ENCODE results near the gene VPS8.
"Not testable (repeated sequence)": the region's sequence is repeated elsewhere in the genome, so short reads cannot be mapped to it uniquely, and the experiment has no call there.

VPS8 gene

DNA sequence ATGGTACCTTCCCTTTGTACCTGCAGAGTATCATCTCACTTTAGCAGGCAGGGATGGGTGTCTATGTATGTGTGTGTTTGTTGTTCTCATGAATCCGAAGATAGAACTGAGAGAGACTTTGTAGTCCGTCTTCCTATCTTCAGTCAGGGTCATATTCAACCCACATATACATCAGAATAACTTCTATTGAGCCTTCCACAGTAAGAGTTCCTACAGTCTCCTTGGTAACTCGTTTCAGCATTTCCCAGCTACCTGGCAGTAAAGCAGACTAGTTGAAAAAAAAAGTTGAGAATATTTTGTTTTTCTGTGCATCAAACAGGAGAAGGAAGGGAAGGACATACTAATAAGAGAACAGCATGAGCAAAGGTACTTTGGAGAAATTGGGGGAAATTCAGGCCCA is 106.8 kb downstream of the VPS8 start:
- DNase-seq (ENCODE audit: low read depth): no peak

DNA sequence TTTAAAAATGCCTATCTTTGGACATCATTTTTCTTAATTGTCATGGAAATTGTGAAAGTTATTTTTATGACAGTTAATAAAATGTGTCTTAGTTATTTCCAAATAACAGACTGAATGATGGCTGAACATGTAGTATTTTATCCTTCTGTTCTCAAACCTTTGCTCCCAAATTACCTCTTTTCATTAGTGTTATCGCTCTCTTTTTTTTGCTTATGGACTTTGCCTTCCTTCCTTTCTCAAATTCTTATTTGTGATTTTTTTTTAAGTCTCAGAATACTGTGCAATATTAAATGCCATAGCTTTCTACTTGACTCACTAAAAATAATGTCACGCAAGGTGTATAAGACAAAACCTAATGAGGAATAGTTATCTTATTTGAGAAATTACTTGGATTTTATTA is 107.7 kb downstream of the VPS8 start:
- DNase-seq (ENCODE audit: low read depth): no peak

DNA sequence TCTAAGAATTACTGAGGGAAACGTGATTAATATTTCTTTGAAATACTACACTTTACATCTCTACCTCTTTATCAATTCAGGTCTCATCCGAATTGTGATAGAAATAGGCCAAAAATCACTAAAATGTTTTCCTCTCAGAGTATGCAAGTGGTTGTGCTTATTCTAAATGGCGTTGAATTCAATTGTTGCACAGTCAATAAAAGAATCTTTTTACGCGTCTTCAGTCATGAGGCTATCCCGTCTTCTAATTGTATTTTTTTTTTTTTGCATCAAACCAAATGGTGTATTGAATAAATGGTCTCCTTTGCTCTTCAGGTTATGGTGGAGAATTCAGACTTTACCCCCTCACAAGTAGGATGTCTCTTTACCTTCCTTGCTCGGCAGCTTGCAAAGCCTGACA is 112.6 kb downstream of the VPS8 start:
- DNase-seq (ENCODE audit: low read depth): no peak

DNA sequence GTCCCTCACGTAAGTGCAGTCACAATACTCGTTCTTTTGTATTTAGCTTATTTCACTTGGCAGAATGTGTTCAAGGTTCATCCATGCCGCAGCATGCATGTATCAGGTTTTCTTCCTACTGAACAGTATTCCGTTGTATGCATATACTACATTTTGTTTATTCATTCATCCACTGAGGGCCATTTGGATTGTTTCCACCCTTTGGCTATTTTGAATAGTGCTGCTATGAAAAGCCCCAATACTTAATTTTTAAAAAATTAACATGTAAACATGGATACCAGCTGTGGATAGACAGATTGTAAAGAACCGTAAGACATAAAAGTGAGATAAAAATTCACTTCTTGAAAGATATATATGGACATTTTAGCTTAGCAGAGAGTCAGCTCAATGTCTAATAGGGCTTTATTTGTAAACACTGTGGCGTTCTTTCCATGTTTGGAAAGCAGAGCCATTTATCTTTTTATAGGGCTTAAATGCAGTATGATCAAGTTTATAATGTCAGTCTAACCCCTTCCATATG is 115.9 kb downstream of the VPS8 start:
- DNase-seq (ENCODE audit: low read depth): no peak

DNA sequence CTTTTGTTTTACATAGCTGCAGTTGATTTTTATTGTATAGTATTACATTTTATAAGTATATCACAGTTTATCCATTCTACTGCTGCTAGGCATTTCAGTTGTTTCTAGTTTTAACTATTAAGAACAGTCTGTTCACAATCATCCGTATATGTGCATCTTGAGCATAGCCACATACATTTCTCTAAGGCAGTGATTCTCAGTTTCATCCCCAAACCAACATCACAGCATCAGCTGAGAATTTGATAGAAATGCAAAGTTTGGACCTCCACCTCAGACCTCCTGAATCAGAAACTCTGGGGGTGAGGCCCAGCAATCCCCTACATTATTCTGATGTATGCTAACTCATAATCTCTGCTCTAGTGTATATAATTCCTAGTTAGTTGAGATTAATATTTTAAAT is 120.8 kb downstream of the VPS8 start:
- no peak for DNase-seq (ENCODE audit: low read depth)

DNA sequence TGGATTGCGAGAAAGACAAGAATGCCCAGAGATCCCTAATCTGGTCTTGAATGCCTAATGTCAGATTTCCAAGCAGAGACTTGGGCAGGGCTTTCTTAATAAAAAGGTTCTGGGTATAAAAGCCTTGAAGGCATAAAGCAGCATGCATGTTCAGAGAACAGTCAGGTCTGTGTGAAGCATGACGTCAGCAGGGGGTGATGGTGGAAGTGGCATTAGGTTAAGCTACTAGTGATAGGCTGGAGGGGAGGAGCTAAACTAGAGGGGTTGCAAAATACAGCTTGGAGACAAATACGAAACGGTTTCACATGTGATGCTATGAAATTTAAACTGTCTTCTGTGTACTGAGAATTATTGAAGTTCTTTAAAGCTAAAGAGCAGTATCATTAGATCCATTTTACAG is 125.6 kb downstream of the VPS8 start:
- no peak for DNase-seq (ENCODE audit: low read depth)

DNA sequence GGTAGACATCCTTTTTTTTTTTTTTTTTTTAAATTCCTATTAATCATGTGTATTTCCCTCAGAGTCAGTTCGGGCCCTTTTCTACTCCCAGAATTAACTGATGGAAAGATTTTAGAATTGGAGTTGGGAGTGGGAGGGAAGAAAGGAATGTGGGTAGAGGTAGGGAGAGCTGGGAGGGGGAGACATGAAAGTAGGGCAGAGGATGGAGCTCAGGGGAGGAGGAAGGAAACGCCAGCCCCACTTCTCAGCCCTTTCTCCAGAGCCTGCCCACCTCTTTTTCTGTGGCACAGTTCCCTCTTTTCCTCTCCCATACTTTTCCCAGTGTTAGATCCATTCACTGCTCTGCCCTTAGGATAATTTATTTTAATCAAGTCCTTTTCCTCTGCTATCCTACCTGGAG is 129.4 kb downstream of the VPS8 start:
- no peak for DNase-seq (ENCODE audit: low read depth)

DNA sequence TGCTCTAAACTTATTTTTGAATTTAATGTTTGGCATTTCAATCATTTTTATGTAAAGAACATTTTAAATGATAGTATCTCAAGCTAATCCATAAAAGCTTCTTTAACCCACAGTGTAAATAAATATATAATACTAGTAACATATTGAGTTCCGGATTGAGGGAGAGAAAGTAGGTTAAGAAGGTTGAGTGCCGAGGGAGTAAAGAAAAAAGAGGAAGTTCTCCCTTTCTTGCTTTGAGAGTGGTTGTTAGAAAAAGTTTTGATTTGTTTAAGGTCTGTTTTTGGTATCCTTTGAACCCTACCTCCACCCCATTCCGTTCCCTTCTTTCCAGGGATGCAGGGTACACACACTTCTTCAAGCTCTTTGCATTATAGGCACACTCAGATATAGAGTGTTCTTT is 130.8 kb downstream of the VPS8 start:
- no peak for DNase-seq (ENCODE audit: low read depth)

DNA sequence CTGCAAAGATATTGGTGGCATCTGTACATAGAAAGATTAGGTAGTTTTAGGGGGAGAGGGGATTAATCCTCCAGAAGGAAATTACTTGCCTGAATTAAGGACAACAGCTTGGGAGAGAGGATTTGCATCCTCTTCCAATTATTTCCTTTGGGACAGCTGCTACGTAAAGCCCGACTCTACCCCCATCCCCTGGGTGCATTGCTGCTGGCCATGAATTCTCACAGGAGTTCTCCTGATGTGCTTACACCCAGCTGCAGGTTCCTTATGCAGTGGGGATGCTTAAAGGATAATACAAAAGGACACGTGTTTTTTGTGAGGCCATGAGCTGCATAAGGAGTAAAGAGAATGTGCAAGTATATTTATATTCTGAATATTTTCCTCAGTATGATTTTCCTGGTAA is 132.3 kb downstream of the VPS8 start:
- DNase-seq (ENCODE audit: low read depth): no peak

DNA sequence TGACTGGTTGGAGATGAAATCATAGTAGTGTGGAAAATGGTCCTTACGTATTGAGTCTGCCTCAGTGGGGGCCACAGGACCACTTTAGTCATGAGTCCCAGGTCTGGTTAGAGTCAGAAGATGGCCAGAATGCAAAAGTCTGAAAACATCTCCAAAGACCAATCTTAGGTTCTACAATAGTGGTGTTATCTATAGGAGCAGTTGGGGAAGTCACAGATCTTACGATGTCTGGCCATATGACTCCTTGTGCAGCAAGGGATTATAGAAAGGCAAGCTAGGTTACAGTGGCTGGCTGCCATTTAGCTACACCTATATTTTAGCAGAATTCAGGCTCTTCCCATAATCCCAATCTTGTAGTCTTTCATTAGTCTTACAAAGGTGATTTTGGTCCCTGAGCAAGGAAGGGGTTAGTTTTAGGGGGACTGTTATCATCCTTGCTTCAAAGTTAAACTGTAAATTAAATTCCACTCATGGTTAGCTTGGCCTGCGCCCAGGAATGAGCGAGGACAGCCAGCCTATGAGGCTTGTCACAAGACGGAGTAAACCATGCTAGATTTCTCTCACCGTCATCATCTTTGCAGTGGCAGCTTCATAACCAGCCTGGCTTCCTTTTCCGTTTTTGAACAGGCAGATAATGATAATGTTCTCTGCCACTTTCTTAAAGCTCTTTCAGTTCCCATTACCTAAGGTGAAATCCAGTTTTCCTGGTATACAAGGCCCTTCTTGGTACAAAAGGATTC is 134.1 kb downstream of the VPS8 start:
- no peak for DNase-seq (ENCODE audit: low read depth)

DNA sequence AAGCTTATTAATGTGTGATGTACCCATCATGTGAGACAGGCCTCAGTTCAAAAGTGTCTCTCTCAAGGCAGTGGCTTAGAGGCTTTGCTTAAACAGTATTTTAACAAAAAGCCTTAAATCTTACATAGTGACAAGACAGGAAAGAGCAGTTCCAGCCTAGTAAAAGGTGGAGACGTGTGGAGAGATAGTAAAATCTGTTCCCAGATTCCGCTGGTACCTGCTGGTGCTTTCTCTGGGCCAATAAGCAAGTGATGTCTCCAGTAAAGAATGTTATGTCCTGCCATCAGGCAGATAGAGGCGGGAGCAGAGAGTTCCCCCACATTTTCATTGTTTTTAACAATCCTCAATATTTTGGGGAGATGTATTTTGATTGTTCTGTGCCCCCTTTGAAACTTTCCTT is 135.0 kb downstream of the VPS8 start:
- DNase-seq (ENCODE audit: low read depth): no peak

DNA sequence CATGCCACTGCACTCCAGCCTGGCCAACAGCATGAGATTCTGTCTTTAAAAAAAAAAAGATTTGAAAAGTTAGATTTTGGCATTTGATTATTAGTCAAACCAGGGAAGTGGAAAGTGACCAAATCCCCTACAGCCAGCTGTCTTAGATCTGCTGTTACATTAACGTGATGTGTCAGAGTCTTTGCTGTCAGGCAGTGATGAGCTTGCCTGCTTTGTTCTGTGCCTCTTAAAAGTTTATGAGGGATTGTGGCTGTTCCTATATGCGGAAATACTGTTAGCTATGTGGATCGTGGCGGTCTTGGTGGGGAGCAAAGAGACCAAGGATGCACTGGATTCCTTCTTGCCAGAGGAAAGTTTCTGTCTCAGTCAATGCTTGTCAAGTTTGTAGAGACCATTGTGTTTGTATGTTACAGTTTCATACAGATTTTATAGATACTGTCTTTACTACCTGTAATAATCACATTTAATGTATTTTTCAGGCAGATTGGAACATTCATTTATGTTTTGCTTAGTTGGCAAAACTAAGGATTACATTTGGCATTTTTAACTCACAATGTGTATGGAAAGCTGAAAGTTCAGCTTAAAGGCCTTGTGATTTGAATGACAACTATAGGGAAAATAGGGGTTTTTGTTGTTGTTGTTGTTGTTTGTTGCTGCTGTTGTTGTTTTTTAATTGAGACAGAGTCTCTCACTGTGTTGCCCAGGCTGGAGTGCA is 137.4 kb downstream of the VPS8 start:
- DNase-seq (ENCODE audit: low read depth): no peak

DNA sequence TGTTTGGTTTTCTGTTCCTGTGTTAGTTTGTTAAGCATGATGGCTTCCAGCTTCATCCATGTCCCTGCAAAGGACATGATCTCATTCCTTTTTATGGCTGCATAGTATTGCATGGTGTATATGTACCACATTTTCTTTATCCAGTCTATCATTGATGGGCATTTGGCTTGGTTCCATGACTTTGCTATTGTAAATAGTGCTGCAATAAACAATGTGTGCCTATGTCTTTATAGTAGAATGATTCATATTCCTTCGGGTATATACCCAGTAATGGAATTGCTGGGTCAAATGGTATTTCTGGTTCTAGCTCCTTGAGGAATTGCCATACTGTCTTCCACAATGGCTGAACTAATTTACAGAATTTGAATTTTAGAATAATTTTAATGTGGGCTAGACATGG is 138.8 kb downstream of the VPS8 start:
- not testable (repeated sequence) for DNase-seq (ENCODE audit: low read depth)

DNA sequence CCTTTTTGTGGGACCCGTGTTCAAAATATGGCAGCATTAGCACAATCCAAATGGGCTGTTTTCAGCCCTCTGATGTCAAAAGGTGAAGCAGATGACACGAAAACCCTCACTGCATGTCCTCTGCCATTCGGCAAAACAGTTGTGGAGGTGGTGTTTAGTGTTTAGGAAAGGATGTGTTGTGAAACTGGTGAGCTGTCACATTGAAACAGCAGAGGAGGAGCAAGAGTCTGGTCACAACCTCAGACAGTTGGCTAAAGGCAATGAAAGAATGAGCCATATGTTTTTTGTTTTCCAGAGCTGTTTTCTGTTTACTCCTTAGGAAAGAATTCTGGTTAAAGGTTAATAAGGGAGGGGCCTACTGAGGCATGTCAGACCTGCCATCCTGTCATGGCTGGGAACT is 140.7 kb downstream of the VPS8 start:
- DNase-seq (ENCODE audit: low read depth): no peak

DNA sequence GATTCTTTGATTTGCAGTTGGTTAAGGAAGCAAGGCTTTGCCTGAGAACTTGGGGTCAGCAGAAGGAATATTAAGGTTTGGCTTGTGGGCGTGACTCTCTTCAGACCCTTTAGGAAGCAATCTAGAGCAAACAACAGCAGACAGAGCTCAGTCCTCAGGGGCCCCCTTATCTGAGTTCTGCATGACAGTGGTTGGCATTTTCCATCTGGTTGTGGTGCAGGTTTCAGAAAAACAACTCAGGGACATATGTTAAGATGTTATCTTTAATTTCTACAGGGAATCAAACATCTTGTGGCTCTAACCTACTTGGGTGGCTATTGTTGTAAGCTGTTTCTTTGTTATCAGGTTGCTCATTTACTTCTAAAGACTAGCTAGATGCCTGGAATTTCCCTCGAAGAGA is 141.4 kb downstream of the VPS8 start:
- no peak for DNase-seq (ENCODE audit: low read depth)

DNA sequence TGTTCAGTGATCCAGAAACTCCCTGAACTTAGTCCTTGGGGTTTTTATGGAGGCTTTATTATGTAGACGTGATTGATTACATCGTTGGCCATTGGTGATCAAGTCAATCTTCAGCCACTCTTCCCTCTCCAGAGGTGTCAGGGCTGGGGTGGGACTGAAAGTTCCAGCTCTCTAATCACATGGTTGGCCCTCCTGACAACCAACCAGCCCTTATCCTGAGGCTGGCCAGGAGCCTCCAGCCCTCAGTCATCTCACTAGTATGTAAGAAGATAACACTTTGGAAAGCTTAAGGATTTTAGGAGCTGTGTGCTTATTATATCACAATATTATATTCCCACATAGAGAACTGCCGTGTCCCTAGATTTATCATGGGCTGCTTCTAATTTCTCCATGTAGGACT is 142.3 kb downstream of the VPS8 start:
- no peak for DNase-seq (ENCODE audit: low read depth)

DNA sequence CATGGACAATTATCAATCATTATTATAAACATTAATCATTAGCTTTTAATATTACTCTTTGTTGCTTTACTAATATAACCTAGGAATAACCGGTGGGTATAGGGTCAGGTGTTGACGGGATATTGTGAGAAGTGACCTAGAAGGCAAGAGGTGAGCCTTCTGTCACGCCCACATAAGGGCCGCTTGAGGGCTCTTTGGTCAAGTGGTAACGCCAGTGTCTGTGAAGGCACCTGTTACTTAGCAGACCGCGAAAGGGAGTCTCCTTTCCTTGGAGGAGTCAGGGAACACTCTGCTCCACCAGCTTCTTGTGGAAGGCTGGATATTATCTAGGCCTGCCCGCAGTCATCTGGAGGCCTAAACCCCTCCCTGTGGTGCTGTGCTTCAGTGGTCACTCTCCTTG is 142.9 kb downstream of the VPS8 start:
- not testable (repeated sequence) for DNase-seq (ENCODE audit: low read depth)

DNA sequence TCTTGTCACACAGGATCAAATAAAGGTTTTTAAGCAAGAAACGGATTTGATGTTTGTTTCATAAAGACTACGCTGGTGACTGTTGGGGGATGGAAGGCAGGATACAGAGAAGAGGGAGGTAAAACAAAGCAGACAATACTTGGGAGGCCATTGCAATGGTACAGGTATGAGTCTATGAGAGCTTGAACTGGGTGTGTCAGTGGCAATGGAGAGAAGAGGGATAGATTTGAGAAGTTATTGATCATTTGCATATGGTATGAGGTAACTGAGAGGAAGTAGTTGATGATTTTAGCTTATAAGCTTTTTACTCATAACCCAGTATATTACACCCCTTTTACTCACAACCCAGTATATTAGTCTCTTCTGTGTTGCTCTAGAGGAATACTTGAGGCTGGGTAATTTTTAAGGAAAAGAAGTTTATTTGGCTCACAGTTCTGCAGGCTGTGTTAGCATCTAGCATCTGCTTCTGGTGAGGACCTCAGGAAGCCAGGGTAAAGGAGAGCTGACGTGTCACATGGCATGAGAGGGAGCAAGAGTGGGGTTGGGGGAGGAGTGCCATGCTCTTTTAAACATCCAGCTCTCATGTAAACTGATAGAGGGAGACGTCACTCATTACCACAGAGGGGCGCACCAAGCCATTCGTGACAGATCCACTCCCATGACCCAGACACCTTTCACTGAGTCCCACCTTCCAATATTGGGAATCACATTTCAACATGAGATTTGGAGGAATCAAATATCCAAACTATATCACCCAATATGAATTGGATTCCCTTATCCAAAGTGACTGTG is 153.9 kb downstream of the VPS8 start:
- DNase-seq (ENCODE audit: low read depth): no peak

DNA sequence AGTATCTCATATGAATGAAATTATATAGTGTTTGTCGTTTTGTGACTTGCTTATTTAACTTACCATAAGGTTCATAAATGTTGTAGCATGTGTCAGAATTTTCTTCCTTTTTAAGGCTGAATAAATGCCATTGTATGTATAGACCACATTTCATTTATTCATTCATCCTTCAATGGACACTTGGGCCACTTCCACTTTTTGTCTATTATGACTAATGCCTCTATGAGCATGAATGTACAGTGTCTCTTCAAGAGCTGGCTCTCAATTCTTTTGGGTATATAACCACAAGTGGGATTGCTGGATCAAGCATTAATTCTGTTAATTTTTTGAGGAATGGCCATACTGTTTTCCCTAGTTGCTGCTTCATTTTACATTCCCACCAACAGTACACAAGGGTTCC is 156.1 kb downstream of the VPS8 start:
- DNase-seq (ENCODE audit: low read depth): no peak

DNA sequence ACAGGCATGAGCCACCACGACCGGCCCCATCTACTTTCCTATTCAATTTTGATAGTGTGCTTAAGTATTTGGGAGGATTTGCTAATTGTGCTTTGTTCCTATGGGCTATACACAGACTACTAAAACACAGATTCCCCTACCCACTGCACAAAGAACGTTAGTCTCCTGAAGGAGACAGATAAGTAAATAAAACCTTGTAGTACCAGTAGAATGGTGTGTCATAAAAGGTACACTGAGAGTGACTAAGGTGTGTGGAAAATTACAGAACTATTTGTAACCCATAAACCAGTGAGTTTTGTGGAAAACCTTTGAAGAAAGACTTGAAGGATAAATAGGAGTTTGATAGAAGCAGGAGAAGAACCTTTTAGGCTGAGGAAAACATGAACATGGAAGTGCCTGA is 158.2 kb downstream of the VPS8 start:
- no peak for DNase-seq (ENCODE audit: low read depth)

DNA sequence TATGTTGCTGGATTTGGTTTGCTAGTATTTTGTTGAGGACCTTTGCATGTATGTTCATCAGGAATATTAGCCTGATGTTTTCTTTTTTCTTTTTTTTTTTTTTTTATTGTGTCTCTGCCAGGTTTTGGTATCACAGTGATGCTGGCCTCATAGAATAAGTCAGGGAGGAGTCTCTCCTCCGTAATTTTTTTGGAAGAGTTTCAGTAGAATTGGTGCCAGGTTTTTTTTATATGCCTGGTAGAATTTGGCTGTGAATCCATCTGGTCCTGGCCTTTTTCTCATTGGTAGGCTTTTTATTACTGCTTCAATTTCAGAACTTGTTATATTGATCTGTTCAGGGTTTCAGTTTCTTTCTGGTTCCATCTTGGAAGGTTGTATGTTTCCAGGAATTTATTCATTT is 165.8 kb downstream of the VPS8 start:
- no peak for DNase-seq (ENCODE audit: low read depth)

DNA sequence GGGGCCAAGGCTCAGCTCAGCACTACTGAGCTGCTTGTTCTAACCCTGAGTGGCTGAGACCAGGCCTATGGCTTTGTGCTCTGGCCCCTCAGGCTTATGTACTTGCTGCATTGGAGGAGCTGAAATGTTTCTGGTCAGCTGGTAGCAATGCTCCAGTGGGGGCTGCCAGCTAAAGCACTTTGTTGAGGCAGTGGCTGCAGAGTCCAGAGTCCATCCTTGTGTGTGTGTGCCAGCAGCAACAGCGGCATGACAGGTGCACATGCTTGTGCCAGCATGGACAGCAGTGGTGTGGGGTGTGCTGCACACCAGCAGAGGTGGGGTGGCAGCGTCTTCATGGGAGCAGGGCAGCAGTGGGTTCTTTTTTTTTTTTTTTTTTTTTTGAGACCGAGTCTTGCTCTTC is 169.1 kb downstream of the VPS8 start:
- DNase-seq (ENCODE audit: low read depth): no peak

DNA sequence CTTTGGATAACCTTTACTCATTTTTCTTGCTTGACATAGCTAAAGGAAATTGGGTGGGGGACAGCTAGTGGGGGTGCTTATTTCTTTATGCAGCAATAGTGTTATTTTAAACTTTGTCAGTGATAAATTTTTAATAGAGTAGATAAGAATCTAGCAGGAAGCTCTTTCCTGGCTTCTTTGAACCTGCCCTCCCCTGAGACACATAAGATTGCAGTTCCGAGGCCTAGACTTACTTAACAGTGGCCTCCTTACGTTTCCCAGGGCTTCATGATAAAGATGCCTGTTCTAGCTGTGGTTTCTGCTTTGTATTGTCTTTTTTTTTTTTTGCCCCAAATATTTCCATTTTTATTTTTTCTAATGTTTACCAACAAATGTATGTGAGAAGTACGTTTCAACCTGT is 170.1 kb downstream of the VPS8 start:
- no peak for DNase-seq (ENCODE audit: low read depth)
